ENCODE results near the gene UBE2L3.
"Not testable (repeated sequence)": the region's sequence is repeated elsewhere in the genome, so short reads cannot be mapped to it uniquely, and the experiment has no call there.

UBE2L3 gene

DNA sequence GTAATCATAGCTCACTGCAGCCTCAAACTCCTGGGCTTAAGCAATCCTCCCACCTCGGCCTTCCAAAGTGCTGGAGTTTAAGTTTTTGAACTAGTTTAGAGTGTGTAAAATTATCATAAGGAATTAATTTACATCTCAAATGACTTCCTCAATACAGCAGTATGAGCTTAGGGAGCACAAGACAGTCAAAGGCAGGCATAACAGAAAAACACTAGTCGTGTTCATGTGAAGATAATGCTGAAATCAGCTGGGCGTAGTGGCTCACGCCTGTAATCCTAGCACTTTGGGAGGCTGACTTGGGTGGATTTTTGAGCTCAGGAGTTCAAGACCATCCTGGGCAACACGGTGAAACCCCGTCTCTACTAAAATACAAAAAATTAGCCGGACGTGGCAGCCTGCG lies 36.5 kb downstream of the UBE2L3 start:
- no peak for DNase-seq

DNA sequence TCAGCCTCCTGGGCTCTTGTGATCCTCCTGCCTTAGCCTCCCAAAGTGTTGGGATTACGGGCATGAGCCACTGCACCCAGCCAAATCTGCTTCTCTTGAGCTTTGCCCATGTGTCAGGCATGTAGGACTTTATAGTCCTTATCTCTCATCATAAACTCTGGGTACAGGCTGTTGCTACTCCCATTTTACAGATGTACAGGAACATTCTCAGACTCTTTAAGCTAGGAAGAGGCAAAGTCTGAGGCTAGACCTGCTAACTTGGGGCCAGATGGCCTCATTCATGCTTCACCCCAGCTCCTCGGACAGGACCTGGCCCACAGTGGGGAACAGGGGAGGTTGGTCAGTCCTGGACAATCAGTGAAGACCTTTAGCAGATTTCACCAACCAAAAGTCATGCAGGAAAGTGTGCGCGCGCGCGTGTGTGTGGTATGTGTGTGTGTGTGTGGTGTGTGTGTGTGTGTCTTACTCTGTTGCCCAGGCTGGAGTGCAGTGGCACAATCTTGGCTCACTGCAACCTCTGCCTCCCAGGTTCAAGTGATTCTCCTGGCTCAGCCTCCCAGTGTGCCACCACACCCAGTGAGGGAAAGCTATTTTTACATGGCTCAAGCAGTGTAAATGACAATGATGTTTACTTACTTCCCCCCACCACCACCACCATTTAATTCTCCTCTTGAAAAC lies 38.5 kb downstream of the UBE2L3 start:
- DNase-seq = no peak

DNA sequence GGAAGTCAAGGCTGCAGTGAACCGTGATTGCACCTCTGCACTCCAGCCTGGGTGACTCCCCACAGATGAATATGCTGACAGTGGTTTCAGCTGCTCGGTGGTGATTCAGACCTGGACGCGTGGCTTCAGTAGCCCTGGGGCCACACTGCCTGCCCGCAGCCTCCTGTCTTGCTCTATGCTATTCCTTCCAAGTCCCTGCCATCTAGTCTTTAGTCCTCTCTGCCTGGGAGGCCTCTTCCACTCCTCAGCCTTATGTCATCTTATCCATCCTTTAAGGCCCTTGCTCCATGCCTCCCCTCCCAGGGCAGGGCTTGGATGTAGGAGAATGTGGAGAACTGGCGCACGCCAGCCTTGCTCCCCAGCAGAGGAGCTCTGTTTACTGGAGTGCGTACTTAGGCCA lies 39.3 kb downstream of the UBE2L3 start:
- no peak for DNase-seq

DNA sequence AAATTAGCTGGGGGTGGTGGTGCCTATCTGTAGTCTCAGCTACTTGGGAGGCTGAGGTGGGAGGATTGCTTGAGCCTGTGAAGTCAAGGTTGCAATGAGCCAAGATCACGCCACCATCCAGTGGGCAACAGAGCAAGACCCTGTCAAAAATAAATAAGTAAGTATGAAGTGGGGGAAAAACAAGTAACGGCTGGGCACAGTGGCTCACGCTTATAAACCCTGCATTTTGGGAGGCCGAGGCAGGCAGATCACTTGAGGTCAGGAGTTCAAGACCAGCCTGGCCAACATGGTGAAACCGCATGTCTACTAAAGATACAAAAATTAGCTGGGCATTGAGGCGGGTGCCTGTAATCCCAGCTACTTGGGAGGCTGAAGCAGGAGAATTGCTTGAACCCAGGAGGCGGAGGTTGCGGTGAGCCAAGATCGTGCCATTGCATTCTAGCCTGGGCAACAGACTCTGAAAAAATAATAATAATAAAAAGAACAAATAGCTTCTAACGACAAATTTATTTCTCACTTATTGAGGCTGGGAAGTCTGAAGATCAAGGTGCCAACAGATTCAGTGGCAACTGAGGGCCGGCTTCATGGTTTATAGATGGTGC lies 42.1 kb downstream of the UBE2L3 start:
- not testable (repeated sequence) for DNase-seq

DNA sequence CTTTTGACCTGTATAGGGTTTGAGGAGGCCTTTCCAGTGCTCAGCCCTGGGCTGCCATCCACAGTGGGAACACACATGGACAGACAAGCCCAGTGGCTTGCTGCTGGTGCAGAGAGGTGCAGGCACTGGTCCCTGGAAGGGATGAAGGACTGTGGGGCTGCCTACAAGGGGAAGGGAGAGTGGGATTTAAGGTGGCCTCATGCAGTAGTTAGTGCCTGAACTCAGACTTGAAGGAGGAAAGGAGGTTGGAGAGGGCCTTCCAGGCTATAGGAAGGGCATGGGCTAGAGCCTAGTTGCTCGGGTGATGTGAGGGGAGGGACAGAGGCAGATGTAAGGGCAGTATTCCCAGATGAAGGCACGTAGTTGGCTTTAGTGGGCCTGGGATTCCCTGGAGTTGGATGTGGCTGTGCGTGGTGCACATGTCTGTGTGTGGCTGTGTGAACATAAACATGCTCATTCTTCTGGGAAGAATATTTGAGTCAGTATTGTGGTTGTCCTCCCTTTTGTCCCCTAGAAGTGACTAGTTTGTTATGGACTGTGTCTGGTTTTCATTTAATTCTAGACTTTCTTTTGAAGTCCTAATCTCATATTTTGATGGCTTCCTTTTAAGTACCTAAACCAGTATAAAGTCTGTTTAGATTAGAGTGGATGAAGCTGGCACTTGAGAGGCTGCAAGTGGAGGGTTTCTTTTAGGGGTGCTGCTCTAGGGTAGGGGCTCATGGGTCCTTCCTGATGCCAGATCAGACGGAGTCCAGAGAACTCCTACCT lies 43.9 kb downstream of the UBE2L3 start:
- DNase-seq = no peak

DNA sequence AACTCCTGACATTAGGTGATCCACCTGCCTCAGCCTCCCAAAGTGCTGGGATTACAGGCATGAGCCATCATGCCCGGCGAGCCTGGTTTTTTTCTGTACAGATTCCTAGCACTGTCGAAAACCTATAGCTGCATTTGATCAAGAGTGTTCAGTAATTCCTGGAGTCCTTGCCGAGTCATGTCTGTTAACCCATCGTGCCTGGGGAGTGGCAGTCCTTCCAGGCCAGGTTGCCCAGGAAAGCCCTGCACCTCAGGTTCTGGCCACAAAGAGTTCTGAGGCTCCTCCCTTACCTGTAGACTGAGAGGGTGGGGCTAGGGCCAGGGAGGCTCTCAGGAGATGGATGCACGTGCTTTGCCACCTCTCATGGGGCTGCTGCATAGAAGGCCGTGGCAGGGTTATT lies 45.3 kb downstream of the UBE2L3 start:
- no peak for DNase-seq

DNA sequence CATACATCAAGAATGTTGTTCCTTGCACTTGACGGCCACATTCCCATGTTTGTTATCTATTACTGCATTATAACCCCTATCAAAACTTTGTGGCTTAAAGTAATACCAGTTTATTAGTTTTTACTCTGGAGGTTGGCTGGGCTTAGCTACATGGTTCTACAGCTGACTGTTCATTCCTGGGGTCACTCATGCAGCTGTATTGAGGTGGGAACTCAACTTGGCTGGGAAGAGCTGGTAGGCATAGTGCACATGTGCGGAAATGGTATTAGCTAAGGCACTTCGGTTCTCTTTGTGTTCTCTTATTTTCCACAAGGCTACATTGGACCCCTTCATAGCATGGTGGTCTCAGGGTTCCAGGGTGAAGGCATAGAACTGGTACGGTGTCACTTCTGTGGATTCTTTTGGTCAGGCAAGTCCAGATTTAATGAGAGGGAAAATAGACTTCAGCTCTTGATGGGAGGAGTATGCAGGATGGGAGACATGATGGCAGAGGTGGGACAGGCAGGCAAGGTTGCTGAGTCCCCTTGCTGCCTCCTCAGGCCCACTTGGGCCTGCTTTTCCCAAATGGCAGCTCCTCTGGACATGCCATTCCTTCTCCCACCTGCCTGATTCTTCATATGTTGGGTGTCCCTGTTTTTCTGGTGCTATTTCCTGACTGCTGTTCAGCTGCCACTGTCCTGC lies 46.2 kb downstream of the UBE2L3 start:
- no peak for DNase-seq

DNA sequence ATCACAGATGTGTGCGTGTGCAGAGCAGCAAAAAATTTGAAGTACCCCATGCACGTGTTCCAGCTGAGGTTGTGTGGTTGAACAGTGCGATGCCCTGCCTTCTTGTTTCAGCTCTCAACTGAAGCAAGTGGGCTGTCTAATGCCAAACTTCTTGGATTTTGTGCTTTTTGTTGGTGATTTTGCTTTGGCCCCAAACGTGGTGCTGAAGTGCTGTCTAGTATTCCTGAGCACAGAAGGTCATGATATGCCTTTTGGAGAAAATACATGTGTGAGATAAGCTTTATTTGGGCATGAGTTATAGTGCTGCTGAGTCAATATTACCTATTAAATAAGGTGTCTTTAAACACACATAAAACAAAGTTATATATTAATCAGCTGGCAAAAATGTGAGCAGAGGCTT lies 48.2 kb downstream of the UBE2L3 start:
- DNase-seq = no peak

DNA sequence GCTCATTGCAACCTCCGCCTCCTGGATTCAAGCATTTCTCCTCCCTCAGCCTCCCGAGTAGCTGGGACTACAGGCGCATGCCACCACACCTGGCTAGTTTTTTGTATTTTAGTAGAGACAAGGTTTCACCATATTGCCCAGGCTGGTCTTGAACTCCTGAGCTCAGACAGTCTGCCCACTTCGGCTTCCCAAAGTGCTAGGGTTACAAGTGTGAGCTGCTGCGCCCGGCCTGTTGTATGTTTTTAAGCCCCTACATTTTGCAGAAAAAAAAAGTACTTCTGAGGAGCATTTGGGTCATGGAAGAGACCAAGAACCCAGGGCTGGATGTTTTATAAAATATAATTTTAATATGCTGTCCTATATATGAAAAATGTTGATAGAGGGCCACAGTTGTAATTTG lies 49.8 kb downstream of the UBE2L3 start:
- DNase-seq = not testable (repeated sequence)

DNA sequence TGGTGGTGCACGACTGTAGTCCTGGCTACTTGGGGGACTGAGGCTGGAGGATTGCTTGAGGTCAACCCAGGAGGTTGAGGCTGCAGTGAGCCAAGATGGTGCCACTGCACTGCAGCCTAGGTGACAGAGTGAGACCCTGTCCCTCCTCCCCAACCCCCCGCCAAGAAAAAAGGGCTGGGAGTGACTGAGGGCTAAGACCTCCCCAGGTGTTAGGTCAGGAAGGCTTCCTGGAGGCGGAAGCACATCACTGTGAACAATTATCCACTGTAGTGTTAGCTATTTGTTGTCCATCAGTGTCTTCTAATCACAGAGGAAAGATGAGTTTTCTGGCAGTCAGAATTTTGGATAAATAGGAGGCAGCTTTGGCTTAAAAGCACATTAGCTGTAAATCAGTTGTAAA lies 53.5 kb downstream of the UBE2L3 start:
- DNase-seq = no peak

DNA sequence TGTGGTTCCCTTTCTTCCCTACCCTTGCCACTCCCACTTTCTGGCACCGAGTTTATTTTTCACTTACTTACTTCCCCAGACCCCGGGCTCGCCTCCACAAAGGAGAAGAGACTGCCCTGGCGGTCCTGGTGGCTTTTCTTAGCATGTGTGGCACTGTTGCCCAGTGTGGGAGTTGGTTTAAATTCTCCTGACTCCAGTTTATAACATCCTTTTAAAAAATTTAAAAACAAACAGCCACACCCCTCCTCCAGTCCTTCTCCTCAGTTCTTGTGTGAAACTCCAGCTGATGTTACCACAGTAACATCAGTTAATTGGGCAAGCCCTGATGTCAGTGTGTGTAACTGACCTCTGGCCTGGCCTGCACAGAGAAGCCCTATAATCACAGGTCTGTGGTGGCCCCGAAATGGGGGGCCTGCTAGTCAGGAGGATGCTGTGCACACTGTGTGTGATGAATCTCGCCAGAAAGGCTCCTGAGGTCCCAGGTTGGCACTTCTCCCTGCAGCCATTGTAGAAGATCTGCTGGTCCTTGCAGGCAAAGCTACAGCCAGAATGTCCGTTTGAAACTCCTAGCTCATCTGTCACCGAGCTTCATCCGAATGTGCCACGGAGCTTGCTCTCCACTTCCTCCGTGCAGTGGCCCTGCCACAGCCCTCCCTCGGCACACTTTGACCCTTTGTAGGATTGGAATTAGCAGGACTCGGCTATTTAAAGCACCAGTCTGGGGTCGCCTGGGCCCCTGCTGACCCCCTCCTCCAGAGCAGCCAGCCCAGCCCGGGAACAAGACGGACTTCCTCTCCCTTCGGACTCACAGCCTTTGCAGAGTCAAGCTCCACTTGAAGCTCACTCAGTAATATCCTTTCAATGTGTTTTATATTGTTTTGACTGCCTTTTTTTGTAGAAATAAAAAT lies 54.8 kb downstream of the UBE2L3 start:
- DNase-seq = no peak

DNA sequence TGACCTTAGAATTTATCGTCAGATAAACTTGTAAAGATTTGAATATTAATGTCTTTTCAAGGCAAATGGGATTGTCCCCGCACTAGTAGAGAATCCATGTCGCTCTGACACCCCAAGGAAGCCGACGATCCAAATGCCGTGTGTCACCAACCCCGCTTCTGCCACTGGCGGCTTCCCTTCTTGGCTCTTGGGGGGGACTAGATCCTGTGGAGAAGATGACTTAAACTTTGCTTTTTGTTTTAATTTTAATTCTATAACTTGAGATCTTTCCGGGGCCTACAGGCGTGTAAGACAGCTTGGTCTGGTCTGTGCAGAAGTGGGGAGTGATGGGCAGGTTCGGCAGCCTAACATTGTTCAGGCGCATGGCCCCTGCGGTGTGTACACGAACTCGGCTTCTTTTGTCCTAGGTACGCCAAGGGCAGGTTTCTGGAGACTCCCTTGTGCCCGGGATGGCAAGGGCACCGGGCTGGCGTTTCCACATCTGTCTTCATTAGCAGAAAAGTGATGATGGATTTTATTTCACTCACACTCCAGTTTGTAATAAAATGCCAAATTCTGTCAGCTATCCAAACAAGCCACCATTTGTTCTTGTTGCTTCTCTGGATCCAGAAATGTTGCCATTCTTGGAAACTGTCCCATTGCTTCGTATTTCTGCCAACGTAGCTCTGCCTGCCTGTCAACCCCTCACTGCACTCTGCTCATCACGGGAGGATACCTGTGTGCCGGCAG lies 55.6 kb downstream of the UBE2L3 start:
- DNase-seq = no peak

DNA sequence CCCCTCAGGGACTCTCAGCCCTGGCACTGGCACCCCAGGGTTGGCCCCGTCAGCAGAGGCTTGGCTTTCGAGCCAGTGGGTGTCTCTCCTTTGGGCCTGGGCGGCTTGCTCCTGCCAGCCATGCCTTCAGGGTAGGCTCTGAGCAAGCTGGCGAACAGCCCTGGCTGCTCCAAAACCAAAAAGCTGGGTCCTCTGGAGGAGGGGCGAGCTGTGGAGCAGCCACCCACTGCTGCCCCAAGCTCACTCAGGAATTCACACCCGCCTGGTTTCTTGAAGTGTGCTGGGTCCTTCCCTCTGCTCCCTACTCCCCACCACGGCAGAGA lies 56.1 kb downstream of the UBE2L3 start:
- no peak for DNase-seq

DNA sequence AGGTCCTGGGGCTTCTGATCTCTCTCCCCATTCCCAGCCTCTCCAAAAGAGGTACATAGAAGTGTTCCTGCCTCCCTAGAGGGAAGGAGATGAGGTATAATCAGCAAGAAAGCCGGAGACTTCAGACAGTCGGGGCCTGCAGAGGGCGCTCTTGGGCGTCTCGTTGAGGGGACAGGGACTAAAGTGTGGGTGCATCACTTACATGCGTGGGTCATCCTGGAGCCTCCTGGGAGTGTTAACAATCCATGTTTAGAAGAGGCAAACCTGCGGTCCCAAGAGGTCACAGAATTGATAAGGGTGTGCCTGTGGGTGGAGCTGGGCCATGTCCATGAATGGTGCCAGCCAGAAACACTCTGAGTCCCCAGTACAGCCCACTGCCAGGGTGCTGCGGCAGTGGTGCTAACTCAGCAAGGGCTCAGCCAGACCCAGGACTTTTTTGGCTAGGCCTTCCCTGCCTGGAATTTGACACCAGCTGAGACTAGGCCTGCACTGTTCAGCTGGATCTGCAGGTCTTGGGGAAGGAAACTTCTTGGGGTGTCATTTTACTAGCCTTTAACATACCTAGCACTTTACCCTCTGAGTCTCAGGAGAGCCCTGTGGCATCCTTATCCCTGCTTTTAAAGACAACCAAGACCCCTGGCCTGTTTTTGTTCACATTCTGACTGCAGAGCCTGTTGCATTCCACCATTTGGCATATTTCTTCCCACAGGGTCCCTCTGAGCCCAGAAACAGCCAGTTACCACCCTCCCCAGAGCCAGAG lies 56.8 kb downstream of the UBE2L3 start:
- no peak for DNase-seq

DNA sequence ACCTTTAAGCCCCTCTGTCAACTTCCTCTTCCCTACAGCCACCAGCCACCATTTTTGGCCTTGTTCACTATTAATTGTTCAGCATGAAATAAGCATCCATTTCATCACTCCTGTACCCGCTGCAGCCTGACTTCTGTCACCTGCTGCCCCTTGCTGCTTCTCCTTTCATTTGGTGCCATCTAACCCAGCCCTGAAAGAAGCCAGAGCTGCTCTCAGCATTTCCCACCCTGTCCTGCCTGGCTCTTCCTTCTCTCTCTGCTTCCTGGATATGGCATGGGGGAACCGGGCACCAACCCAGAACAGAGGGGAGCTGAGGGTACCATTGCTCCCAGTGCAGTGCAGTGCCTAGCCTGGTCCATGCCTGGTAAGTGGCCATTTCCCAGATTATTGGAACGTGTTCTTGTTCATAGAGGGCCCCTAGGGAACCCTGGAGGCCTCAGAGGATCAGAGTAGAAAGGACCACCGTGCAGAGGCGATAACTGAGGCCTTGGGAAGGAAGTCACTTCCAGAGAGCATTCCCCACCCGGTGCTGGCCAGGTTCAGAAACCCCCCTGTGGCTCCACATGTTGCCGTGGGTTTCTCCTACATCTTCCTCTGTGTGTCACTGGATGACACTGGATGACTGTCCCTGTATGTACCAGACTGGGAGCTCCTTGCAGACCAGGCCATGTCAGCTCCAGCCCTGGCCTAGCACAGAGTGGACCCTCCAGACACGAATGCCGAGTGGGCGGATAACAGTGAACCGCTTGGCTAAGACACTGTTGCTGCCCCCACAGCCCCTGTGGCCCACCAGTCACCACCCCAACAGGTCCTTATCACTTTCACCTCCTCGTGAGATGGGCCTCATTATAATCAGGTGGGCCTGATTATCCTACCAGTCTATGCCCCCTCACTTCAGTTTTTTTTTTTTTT lies 57.6 kb downstream of the UBE2L3 start:
- no peak for DNase-seq

DNA sequence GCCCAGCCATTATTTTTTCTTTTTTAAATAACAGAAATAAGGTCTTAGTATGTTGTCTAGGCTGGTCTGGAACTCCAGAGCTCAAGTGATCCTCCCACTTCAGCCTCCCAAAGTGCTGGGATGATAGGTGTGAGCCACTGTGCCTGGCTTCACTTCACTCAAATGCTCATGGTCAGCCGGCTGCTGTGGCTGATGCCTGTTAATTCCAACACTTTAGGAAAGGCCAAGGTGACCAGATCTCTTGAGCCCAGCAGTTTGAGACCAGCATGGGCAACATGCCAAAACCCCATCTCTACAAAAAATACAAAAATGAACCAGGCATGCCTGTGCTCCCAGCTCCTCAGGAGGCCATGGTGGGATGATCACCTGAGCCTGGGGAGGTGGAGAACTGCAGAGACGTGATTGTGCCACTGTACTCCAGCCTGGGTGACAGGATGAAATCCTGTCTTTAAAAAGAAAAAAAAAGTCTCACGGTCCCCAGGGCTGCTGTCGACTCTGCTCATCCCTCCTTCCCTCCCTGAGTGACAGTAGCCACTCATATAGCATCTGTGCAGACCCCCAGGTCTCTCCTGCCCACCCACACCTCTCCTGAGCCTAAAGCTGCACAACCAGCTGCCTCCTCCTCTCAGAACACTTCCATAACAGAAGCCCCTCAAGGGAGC lies 58.7 kb downstream of the UBE2L3 start:
- no peak for DNase-seq

DNA sequence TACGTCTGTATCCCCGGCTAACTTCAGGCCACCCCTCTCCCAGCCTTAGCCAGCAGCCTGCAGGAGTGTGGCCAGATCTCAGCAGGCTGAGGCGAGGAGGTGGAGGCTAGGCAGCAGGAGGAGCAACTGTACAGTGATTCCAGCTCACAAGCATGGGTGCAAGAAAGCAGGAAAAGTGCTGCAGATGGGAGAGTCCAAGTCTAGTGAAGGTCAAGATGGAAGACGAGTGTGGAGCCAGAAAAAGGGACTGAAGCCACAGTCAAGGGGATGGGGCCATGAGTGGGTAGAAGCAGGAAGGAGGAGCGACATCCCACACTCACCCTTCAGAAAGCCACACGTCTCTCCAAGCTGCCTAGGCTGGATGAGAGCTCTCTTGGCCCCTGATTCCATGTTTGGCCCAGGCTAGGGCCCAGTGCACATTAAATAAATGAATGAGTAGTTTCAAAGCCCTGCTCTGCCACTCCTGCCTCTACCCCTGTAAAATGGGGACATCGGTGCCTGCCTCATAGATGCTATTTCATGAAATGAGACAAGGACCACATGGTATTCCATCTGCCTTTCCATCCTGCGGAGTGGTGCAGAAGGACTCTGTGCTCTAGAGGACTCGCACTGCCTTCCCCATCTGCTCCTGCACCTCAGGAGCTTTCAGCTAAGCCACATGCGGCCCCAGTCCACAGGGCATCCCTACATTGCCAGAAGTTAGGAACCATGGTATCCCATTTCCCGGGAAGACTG lies 59.4 kb downstream of the UBE2L3 start:
- DNase-seq = no peak

DNA sequence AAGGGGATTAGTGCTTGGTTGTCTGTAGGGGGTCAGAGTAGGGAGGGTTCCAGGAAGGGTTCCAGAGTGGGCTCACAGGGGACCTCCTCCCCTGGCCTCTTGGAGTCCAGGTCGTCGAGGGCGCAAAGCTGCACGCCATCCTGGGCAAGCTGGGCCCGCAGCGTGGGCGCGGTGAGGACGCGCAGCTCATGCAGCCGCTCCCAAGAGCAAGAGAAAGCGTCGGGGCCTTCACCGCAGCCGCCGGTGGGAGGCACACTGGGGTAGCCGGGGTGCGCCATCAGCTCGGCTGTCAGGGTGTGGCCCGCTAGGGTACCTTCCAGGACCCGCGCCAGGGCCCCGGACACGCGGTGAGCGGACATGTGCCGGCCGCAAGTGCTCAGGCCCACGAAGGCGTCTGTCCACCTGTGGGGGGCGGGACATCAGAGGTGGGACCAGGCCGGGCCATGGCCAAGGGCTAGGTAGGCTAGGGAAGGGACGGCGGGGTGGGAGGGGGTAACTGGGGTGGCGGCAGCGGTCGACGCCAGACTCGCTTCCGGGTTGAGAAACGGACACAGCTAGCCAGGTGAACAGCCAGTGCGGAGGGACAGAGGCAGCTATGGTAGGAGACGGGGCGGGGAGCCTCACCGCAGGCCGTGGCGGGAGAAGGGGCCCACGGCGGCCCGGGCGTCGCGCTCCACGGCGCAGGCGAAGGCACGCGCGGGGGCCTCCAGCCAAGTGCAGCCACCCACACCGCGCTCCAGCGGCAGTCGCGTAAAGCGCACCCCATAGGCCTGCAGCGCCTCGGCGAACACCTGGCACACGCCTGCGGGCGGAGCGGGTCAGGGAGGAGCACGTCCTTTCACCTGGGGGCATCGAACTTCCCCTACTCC lies 61.1 kb downstream of the UBE2L3 start:
- no peak for DNase-seq
